CD4-positive, alpha-beta T cell treated with Interleukin-2 at 100 ng/mL for 4 hours (primary cell): ENCODE data around the gene FYN.
A peak's percentile ranks its signal among the peaks of the same experiment; 100 is the strongest.
"Not testable (repeated sequence)": the region's sequence is repeated elsewhere in the genome, so short reads cannot be mapped to it uniquely, and the experiment has no call there.

Experiments used
- DNase-seq: peaks from one replicate; pipeline ENCODE4 v3.0.0-alpha.2; 2020; ENCODE audit warnings: low spot score

FYN gene

DNA sequence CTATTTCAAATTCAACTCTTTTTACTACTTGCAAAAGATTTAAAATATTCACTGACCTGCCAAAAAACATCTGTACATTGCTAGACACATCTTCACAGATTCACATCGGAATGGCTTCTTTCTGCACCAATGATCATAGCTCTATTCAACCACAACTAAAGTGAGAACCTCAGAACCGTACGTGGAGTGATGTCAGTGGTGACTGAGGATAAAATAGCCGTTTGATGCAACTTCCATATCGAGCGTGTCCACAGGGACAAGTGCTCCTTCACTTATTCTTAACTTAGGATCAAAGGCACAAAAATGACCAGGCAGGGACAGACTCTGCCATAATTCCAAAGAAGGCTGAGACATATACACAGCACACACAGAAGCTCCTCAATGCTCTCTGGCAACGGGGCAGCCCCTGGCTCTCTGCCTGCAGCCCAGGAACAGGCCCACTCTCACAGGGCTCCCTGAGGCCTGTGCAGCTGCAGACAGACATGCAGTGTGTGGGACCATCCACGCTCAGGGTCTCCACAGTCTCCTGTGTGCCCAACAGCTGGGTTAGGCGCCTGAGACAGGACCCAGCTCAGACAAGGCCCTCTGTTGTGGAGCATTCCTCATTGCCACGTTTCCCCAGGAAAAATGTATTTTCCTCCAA is 22.8 kb downstream of the FYN start:
- DNase-seq, result no peak

DNA sequence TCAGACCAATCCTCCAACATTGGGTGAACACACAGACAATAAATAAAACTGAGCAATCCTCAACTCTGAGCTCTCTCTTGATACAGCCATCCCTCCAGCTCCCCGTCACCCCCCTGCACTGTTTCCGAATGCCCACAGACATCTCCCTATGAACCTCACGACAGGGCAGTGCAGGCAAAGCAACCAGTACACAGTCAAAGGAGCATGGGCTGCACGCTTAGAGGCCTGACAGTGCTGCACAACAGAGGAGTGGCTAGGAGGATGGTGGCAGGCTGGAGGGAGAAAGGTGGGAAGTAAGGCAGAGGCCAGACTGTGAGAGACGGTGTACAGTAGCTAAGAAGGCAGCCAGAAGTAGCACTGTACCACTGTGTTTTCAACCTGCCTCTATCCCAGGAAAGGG is 24.0 kb downstream of the FYN start:
- no peak for DNase-seq

DNA sequence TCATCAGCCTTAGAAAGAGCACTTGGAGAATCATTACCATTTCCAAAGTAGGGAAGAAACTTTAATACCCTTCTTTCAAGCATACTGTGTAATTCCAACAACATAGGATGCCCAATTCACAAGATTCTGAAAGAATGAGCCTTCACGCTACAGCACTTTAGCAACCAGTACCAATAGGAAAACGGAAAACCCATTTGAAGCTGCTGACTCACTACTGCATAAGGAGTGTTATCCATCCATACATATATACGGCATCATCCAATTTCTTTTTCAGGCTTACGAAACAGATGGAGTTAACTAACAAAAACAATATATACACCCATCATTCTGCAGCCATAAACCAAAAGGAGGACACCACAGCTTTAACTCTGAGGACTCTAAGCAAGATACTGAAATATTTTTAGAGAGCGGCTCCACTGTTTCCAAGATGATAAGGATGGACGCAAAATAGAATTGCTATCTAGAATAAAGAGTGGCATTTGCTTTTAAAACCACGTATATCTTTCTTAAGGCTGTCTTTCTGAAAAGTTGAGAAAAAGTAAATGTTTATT is 24.9 kb downstream of the FYN start:
- DNase-seq, result no peak

DNA sequence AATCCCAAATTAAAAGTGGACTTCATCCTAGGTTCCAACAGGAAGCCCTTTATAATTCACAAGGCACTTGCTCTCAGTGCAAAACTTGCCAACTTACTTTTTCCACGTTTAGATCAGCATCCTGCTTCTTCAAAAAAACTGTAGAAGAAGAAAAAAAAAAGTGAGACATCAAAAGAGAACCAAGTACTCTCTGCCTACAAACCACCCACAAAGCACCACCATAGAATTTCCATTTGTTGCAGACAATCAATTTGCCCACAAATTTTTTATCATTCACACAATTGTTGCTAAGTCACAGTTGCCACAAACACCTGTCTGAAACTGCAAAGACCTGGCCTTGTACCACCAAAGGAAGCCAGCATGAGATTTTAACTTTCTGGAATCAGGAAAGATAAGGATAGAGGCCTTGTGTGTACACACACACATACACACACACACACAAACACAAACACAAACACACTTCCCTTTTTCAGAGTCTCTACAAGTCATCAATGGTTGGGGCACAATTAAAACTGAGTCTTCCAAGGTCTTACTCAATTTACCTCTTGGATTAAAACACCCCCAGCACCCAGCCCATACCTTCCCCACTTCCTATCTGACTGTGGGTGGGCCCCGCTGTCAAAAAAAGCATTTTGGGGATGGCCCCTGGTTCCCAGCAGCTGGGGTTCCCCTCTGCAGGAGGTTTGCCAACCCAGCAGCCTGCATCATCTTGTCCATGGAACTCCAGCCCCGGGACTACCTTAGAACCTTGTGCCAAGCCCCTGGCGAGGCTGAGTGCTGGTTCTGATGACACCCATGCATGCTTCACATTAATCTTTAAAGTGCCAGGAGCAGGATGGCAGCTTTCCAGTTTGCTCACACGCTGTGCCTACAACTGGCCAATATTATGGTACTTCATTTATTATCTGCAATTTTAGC is 26.5 kb downstream of the FYN start:
- DNase-seq, result peak; percentile 78

DNA sequence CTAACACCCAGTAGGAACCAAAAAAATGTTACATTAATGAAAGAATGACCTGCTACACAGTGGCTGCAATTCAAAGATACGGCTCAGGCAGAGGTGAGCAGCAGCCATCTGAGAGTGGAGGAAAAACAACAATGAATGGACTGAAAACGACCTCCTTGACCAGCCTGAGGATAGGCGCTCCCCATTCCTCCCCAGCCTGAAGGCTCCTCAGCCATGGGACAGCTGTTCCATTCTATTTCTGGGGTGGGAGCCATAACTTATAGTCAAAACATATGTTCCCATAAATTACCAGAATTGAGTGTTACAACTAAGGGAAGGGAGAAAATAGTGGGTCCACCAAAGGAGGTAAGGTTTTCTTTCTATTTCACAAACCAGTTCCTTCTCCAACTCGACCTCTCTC is 27.2 kb downstream of the FYN start:
- no peak for DNase-seq

DNA sequence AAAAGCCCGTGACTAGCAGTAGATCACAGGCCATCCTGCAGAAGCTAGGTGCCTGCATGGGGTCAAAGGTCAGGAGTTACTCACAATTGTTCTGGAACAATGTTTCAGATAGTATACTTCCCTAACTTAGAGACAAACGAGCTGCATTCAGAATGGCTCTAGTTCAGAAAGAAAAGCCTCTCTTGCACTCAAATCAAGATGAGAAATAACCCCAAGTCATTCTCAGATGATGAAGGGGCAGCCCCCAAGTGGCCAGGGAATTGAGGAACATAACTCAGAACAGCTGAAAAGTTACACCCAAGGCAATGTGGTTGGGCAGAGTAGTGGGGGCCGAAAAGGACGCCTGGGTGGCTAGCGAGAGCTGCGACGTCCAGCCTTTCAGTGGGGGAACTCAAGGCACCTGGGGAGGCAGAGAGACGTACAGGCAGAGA is 27.8 kb downstream of the FYN start:
- no peak for DNase-seq

DNA sequence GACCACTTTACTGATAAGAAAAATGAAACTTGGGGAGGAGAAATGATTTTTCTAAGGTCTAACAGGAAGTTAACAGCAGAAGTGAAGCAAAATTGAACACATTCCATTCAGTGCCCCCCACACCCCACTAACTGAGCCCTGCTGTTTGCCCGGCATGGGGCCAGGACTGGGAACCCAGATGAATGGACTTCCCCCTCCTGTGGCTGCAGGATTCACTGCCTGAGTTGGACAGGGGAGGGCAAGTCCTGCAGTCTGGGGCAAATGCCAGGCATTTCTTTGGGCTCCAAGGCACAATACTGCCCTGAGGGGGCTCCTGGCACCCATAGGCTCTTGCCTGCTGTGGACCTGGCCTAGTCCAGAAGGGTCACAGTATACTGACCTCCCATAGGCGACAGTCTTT is 28.3 kb downstream of the FYN start:
- no peak for DNase-seq

DNA sequence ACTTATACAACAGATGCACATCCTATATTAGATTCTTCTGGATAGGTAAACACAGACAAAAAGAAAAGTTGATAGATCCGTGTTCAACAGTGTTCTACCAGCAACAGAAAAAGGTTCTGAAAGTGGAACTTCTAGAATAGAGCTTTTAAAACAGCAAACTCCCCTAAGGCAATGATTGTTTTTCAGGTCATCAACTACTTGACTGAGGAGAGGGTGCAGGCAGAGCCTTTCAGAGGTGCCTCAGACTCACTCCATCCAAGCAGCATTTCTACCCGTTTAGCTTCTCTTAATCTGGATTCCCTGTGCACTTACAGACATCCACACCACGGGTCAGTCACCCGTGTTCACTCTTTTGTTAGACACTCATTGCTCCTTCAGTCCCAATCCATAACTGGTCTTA is 28.9 kb downstream of the FYN start:
- DNase-seq, result no peak

DNA sequence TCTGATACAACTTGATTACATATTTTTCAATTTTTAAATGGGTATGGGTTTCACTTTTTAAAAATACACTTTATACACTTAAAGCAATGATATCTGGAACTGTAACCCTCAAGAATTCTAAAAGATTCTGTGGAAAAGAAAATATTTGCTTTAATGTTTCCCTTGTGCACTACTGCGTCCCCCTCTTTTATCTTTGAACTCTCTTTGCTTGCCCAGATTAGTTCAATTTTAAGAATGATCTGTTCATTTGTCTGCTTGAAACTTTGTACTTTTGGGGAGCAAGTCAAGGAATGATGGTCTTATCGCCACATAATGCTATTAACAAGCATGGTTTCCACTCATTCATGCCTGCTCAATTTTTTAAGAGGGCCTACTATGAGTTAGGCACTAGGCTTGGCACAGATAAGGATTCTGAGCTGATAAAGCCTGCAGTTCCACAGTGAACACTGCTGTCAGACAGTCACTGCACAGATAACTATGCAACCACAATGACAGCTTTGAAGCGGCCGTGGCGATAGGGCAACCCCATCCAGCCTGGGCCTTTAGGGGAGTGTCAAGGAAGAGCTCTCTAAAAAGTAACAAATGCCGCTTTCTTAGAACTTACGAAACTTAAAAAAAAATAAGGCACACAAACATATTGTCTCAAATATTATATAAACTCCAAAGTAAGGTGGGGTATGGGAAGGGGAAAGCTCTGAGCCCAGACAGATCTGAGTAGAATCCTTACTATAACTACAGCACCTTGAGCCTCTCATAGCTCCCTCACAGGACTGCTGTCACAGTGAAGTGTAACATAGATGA is 29.7 kb downstream of the FYN start:
- DNase-seq, result peak; percentile 84

DNA sequence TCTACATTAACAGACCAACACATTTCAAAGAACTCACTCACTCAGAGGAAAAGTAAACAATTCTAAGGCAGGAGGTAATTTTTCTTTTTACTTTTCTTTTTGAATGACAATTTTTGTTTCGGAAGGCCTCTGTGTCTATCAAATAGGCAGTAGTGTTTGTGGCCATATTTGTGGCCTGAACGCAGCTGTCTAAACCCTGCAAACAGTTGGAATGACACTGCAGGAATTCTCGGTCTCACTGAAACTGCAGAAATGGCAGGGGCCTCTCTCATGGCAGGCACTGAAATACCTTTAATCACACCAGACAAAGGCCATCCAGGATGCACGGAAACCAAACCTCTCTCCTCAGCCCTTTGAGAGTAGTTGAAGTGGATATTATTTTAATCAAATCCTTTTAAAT is 30.4 kb downstream of the FYN start:
- DNase-seq, result no peak

DNA sequence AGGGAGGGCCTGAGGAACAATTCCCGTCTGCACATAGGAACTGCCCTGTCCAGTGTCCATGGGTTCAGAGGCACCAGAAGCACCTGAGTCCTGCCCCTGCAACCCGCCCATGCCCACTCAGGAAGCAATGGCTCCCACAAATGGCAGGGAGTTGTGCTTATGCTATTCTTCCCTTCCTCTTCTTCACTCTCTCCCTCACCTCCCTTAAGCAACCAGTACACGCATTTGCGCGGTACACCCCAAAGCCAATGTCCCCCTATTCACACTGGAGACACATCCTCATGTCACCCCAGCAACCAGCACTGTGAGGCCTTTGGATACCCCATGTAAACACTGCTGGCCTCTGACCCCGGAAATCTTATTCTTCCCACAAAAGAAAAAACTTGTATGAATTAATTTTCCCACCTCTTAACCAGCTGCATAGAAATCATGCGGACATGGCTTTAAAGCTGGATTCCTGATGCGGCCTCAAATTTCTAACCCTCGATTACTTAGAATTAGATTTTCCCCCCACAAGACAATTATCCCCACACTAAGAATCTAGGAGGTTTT is 30.9 kb downstream of the FYN start:
- no peak for DNase-seq

DNA sequence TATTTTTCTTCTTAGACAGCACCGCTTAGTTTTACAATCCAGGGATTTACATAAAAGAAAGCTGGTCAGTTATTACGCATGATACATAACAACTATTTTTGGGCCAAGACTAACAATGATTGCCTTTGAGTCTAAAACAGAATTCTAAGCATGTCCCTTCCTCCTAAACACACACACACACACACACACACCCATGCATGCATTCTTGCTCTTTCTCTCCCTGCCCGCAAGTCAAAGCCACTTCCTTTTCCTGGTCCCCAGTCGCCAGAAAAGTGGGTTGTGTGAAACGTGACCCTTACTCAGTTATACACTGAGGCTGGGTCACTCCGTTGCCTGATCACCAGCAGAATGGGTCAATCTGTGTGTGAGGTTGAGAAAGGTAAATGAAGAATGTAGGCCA is 31.4 kb downstream of the FYN start:
- peak; percentile 53 for DNase-seq

DNA sequence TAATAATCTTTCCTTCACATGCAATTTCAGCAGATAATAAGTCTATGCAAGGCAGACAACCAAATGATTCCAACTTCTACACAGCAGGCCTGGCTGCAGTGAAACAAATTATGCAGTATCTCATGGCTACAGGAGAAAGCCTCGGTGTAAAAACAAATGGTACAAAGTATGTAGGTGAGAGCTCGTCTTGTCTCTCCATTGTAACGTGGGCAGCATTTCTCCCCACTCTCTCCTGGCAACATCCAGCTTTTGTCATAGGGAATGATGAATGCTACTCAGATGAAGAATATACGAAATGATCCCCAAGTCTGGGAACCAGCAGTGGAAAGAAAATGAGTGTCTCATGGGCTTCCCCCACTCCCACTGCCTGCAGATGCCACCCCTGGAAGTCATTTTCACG is 32.4 kb downstream of the FYN start:
- no peak for DNase-seq

DNA sequence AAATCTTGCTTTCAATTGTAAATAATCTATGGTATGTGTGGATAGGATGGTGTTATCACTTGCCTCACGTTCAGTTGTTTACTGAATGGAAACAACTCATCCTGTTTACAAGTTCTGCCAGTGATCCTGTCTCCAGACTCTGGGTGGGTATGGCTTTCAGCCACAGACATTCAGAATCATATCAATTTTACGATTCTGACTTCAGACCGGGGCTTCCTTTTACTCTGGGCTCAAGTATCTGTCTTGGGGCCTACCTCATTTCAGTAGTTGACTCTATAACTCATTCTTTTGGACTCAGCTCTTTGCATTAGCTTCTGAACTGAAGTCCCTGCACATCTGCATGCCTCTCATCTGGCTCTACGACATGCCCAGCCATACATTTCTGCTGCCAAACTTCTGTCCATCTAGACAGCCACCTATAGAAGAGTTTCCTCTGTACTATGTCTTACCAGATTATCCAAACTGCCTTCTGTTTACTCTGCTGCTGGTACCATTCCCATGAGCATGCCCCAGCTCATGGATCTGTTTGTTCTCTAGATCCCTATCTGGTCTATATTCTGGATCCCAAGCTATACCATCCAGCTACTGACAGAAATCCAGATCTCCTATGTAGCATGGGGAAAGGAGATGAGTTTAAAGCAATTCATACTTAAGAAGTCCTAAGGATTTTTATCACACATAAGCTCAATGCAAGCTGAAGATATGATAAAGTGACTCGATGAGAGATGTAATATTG is 34.3 kb downstream of the FYN start:
- DNase-seq, result no peak

DNA sequence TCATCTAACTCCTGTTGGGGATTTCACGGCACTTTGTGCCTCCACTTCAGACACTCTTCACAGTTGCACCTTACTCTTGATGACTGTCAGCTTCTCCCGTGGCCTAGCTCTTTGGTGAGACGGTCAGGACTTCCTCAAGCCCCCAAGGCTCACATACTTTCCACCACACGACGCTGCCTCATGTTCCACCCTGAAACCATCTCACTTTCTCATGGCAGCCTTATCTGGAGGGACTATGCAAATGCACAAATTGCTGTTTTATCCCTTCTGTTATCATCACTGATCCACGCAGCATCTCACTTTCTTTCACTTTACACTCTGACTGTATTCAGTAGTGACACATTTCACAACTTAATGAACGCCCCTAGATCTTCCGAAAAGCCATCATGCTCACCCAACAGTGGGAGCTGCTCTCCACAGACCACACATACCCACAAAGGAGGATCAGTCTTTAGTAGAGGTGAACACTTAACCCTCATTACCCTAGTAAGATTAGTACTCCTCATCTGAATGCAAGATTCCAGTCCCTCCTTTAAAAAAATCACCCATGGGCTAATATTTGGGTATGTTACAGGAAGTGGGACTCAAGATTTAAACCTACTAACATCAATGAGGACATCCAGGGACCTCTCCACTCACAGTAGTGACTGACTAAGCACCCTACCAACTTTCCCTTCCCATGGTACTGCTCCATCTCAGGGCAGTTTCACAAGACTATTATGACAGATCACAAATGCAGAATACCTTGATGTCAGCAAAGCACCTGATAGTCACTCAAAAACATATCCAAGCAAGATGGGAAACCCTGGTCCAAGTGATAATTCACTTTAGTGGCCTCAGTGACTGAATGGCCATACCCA is 35.4 kb downstream of the FYN start:
- peak; percentile 64 for DNase-seq

DNA sequence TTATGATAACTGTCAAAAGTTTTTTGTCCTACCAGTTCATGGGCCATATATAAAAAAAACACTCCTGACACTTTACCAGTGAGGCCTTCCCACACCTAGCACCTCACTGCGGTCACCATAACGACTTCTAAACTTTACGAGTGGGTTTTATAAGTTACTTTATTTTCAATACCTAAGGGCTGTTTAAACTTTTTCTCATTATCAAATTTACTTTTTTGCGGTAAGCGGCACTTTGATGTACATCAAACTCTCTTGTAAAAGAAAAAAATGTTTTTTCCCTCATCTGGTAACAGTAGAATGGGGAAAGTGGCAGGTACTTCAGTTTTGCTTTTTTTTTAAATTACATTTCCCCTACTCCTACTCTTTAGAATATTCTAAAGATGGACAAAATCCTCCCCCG is 36.2 kb downstream of the FYN start:
- DNase-seq, result peak; percentile 61

DNA sequence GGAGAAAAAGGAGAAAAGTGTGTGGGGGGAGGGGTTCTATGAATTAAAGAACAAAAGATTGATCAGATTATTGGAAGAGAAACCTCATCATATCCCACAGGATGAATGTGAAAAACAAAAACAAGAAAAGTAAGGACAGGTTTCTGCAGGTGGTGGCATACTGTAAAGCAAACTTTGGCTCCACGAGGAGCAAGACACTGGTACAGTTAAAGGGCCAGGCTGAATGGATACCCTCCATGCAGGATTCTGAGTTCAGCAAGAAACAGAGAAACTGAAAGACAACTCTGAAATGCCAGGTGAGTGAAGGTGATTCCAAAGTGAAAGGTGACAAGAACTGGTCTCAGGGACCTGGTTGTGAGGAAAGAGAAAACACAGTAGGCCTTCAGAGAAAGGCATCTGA is 37.4 kb downstream of the FYN start:
- DNase-seq, result no peak

DNA sequence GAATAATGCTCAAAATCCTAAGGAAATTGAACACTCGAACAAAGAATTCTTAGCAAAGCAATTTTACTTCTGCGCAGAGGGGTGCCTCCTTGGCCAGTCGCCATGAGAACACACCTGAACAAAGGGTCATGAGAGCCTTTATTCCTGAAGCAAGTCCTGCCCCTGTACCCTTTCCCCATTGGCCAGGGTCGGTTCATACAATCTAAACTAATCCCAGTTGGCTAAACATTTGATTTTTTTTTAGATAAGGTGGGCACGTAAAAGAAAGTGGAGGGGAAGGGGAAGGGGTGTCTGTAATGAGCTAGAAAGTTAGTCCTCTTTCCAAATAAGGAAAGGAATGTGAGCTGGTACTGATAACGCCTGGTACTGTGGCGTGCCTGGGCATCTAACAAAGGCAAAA is 37.9 kb downstream of the FYN start:
- DNase-seq, result not testable (repeated sequence)

DNA sequence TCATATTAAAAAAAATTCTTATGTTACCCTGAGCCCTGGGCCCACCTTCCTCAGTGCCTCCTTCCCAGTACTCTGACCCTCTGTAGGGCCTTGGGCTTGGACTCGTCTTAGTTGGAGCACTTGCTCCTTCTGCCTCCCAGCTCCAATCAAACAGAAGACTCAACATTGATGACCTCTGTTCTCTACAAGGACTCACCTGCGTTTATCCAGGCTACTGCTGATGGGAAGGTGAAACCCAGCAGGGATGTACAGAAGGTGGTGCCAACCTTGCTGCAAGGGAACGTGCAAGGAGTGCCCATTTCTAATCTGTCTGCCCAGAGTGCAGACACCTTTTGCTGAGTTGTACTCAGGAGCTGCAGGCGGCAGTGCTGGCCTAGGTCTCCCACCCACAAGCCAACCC is 38.9 kb downstream of the FYN start:
- DNase-seq, result no peak

DNA sequence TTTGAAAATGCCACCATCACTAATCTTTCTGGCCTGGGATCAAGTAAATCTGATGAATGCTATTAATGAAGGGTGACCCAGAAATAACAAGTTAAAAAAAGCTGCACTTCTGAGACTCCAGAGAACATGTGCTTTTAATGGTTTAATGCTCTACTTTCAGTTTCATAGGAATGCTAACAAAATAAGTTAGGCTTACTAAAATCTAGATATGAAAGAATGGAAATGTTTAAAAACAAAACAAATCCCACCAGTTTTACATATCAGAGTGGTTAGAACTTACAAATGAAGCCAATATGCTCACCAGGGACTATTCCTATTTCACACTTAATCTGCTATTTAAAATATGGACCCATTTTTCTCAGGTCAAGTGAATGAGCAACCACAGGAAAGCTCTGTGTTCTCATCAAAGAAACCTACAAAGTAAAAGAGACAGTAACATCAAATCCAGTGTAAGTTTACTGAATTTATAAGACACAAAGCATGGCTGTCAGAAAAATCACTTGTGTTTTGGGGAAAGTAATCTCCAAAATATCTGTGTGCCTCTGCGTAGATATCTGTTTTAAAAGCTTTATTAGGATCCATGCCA is 40.3 kb downstream of the FYN start:
- DNase-seq, result no peak
